Caco-2 (cell line): ENCODE measurements around the gene PDE10A. TPM values are rescaled to one million over a fixed set of nuclear protein-coding genes. Genes with fewer than 3 reads are reported as not detected.

Source experiments
- BruUV-seq: library from RNA; stranded (reverse); fragments of 400-500 nt; replicated peaks from 2 replicates; lab custom pipeline; 2021; lab: Mats Ljungman, UMichigan
- CTCF ChIA-PET: fragments of 300-600 bp; sonication (Branson Sonifier 250); formaldehyde crosslinking; loops from one replicate; lab custom pipeline; 2022; ENCODE audit warnings: antibody characterized with exemption; lab: Charles Lee
- POLR2A ChIA-PET: fragments of 300-600 bp; sonication (Branson Sonifier 250); formaldehyde crosslinking; loops from one replicate; lab custom pipeline; 2022; ENCODE audit warnings: antibody characterized with exemption; lab: Charles Lee
- DNase-seq, 2 experiments: peaks; one replicate each; pipeline versions ENCODE4 v3.0.0 to v3.0.0-alpha.2; 2020 to 2022
- H3K27me3 ChIP-seq: replicated peaks from 2 replicates; pipeline ENCODE4 v1.6.0; 2011; ENCODE audit warnings: low read length; ENCODE audit not compliant: control insufficient read depth, insufficient read depth
- H3K36me3 ChIP-seq: 2 replicates; pipeline ENCODE4 v1.5.1; 2011; ENCODE audit warnings: low read length; ENCODE audit not compliant: control insufficient read depth, insufficient read depth
- H3K4me1 ChIP-seq: fragments of 250-450 bp; sonication (Bioruptor Pico); 2 replicates; pipeline ENCODE4 v1.5.1; 2020; ENCODE audit warnings: mild to moderate bottlenecking
- H3K4me3 ChIP-seq: 2 replicates; pipeline ENCODE4 v1.5.1; 2011; ENCODE audit warnings: low read depth, mild to moderate bottlenecking, control low read depth, low read length
- H3K9me3 ChIP-seq: fragments of 250-450 bp; sonication (Bioruptor Pico); 2 replicates; pipeline ENCODE4 v1.5.1; 2020; ENCODE audit warnings: mild to moderate bottlenecking, moderate library complexity
- H3K27ac Mint-ChIP-seq: one replicate; pipeline ENCODE4 v1.8.0; 2022; ENCODE audit warnings: mixed read lengths; ENCODE audit not compliant: unreplicated experiment
- H3K27me3 Mint-ChIP-seq: one replicate; pipeline ENCODE4 v1.8.0; 2022; ENCODE audit warnings: mixed read lengths; ENCODE audit not compliant: insufficient read depth, unreplicated experiment
- H3K36me3 Mint-ChIP-seq: one replicate; pipeline ENCODE4 v1.8.0; 2022; ENCODE audit warnings: mild to moderate bottlenecking, mixed read lengths; ENCODE audit not compliant: insufficient read depth, unreplicated experiment
- H3K4me1 Mint-ChIP-seq: one replicate; pipeline ENCODE4 v1.8.0; 2022; ENCODE audit warnings: low read depth, mixed read lengths; ENCODE audit not compliant: unreplicated experiment
- H3K4me3 Mint-ChIP-seq: one replicate; pipeline ENCODE4 v1.8.0; 2022; ENCODE audit warnings: mild to moderate bottlenecking, moderate library complexity, mixed read lengths; ENCODE audit not compliant: unreplicated experiment
- H3K9me3 Mint-ChIP-seq: one replicate; pipeline ENCODE4 v1.8.0; 2022; ENCODE audit warnings: mixed read lengths; ENCODE audit not compliant: unreplicated experiment
- CTCF ChIP-seq, 2 experiments: fragments of 200-600 bp in 1 of 2; IDR thresholded peaks; 1 replicate in 1 of 2; 2 replicates in 1 of 2; pipeline versions ENCODE4 v1.5.1 to v1.8.0; 2011 to 2022; ENCODE audit warnings: antibody characterized with exemption in 1 of 2, control low read depth in 1 of 2, inconsistent platforms in 1 of 2, low read depth in 1 of 2, low read length in 1 of 2, mild to moderate bottlenecking in 1 of 2, moderate library complexity in 1 of 2; ENCODE audit not compliant: insufficient read depth in 1 of 2, severe bottlenecking in 1 of 2, unreplicated experiment in 1 of 2
- intact Hi-C: fragments of 100-400 bp; cut with micrococcal nuclease; formaldehyde crosslinking; loops from one replicate; pipeline ENCODE4 v1.10.0; 2022; ENCODE audit not compliant: unreplicated experiment
- total RNA-seq: library from RNA; stranded (reverse); gene quantifications from 2 replicates; pipeline ENCODE4 v1.2.3, GENCODE V29; 2022

Gene PDE10A
- total RNA-seq, 1 experiment from 2014 or later, result 3.4 TPM

- Histone ChIP-seq H3K9me3 (no peaks in the 10 kb centered on the region), H3K27me3 (no peaks in the 10 kb centered on the region), H3K4me1 (peaks cover 15% of the 10 kb centered on the region; the same call in 1 of the 2 replicates), H3K4me3 (no peak overlapping the region), H3K36me3 (no peaks in the 10 kb centered on the region)
- H3K9me3 Mint-ChIP-seq, result no peaks in the 10 kb centered on the region
- H3K27me3 Mint-ChIP-seq, result no peaks in the 10 kb centered on the region
- H3K27ac Mint-ChIP-seq, result no peak overlapping the region
- H3K36me3 Mint-ChIP-seq, result no peaks in the 10 kb centered on the region
- DNase-seq, result no peak
- POLR2A ChIA-PET, result no interaction called here
- no peak for TF ChIP-seq CTCF (IDR thresholded peaks at IDR 0.05; ENCODE audit: insufficient read depth in 1 of 2, low read depth in 1 of 2, low read length in 1 of 2, severe bottlenecking in 1 of 2, unreplicated experiment in 1 of 2)
- H3K4me1 Mint-ChIP-seq, result no peaks in the 10 kb centered on the region
- BruUV-seq, result no TSS peak
- CTCF ChIA-PET, result no interaction called here
- no peak overlapping the region for H3K4me3 Mint-ChIP-seq
- intact Hi-C loops, result no loop called here
These were observed 91.3 kb downstream of the PDE10A start for GRCh38 chr6:165571721-165572132.

GRCh38 chr6:165571068-165571682 lies 91.9 kb downstream of the PDE10A start:
- Mint-ChIP-seq H3K27ac (no peak overlapping the region), H3K27me3 (no peaks in the 10 kb centered on the region), H3K4me3 (no peak overlapping the region), H3K36me3 (no peaks in the 10 kb centered on the region), H3K9me3 (peaks cover 2% of the 10 kb centered on the region), H3K4me1 (no peaks in the 10 kb centered on the region)
- ChIA-PET POLR2A (no interaction called here), CTCF (interaction anchor here (0.6 kb wide), 1 partner anchor 131 kb away, joined by 3 read pairs; no protein-coding TSS in a partner anchor)
- Histone ChIP-seq H3K4me3 (no peak overlapping the region), H3K27me3 (no peaks in the 10 kb centered on the region), H3K36me3 (no peaks in the 10 kb centered on the region), H3K4me1 (peaks cover 15% of the 10 kb centered on the region; the same call in 1 of the 2 replicates), H3K9me3 (no peaks in the 10 kb centered on the region)
- no TSS peak for BruUV-seq
- no peak for DNase-seq
- TF ChIP-seq CTCF (IDR thresholded peaks at IDR 0.05; ENCODE audit: insufficient read depth in 1 of 2, low read depth in 1 of 2, low read length in 1 of 2, severe bottlenecking in 1 of 2, unreplicated experiment in 1 of 2), result no peak
- intact Hi-C loops, result no loop called here

GRCh38 chr6:165568326-165568725 lies 94.7 kb downstream of the PDE10A start:
- no TSS peak for BruUV-seq
- Histone ChIP-seq H3K4me3 (no peak overlapping the region), H3K27me3 (no peaks in the 10 kb centered on the region), H3K4me1 (peaks cover 10% of the 10 kb centered on the region; the same call in 1 of the 2 replicates), H3K9me3 (no peaks in the 10 kb centered on the region), H3K36me3 (no peaks in the 10 kb centered on the region)
- intact Hi-C loops, result no loop called here
- Mint-ChIP-seq H3K27me3 (no peaks in the 10 kb centered on the region), H3K36me3 (no peaks in the 10 kb centered on the region), H3K4me3 (no peak overlapping the region), H3K4me1 (no peaks in the 10 kb centered on the region), H3K27ac (no peak overlapping the region), H3K9me3 (peaks cover 13% of the 10 kb centered on the region)
- no peak for DNase-seq
- ChIA-PET POLR2A (no interaction called here), CTCF (no interaction called here)
- no peak for TF ChIP-seq CTCF (IDR thresholded peaks at IDR 0.05; ENCODE audit: insufficient read depth in 1 of 2, low read depth in 1 of 2, low read length in 1 of 2, severe bottlenecking in 1 of 2, unreplicated experiment in 1 of 2)
